GM23248 (cell line): ENCODE data around the gene ZNRF4. TPM values are rescaled to one million over a fixed set of nuclear protein-coding genes. Genes with fewer than 3 reads are reported as not detected.
"Not testable (repeated sequence)": the region's sequence is repeated elsewhere in the genome, so short reads cannot be mapped to it uniquely, and the experiment has no call there.

Experiments used
- DNase-seq: peaks from one replicate; pipeline ENCODE4 v3.0.0-alpha.2; 2015
- H2AFZ ChIP-seq: fragments of 200-600 bp; sonication (generic); 2 replicates; pipeline ENCODE4 v1.6.1; 2016; ENCODE audit warnings: antibody characterized with exemption
- H3F3A ChIP-seq: fragments of 200-600 bp; sonication (generic); 2 replicates; pipeline ENCODE4 v1.6.1; 2016; ENCODE audit warnings: mild to moderate bottlenecking, antibody characterized with exemption, mixed run types; ENCODE audit not compliant: insufficient read depth
- H3K27ac ChIP-seq: fragments of 200-600 bp; sonication (generic); 2 replicates; pipeline ENCODE4 v1.5.1; 2016; ENCODE audit warnings: mild to moderate bottlenecking
- H3K27me3 ChIP-seq: fragments of 200-600 bp; sonication (generic); replicated peaks from 2 replicates; pipeline ENCODE4 v1.6.1; 2016; ENCODE audit warnings: mild to moderate bottlenecking; ENCODE audit not compliant: insufficient read depth
- H3K36me3 ChIP-seq: fragments of 200-600 bp; sonication (generic); 2 replicates; pipeline ENCODE4 v1.6.1; 2016; ENCODE audit warnings: low read depth, mild to moderate bottlenecking
- H3K4me1 ChIP-seq: fragments of 200-600 bp; sonication (generic); 2 replicates; pipeline ENCODE4 v1.6.1; 2016; ENCODE audit warnings: mild to moderate bottlenecking; ENCODE audit not compliant: insufficient read depth
- H3K4me2 ChIP-seq: fragments of 200-600 bp; sonication (generic); one replicate; pipeline ENCODE4 v1.6.1; 2016; ENCODE audit warnings: mild to moderate bottlenecking; ENCODE audit not compliant: unreplicated experiment
- H3K4me3 ChIP-seq: fragments of 200-600 bp; sonication (generic); 2 replicates; pipeline ENCODE4 v1.5.1; 2016; ENCODE audit warnings: mild to moderate bottlenecking
- H3K79me2 ChIP-seq: fragments of 200-600 bp; sonication (generic); 2 replicates; pipeline ENCODE4 v1.6.1; 2016; ENCODE audit warnings: mild to moderate bottlenecking; ENCODE audit not compliant: insufficient read depth
- H3K9ac ChIP-seq: fragments of 200-600 bp; sonication (generic); 2 replicates; pipeline ENCODE4 v1.6.1; 2016; ENCODE audit warnings: mild to moderate bottlenecking
- H3K9me2 ChIP-seq: fragments of 200-600 bp; sonication (generic); 2 replicates; pipeline ENCODE4 v1.6.1; 2016; ENCODE audit warnings: mixed run types, mild to moderate bottlenecking, moderate library complexity; ENCODE audit not compliant: insufficient read depth
- H3K9me3 ChIP-seq: fragments of 200-600 bp; sonication (generic); one replicate; pipeline ENCODE4 v1.6.1; 2017; ENCODE audit warnings: low read depth
- H4K20me1 ChIP-seq: fragments of 200-600 bp; sonication (generic); 2 replicates; pipeline ENCODE4 v1.6.0; 2016; ENCODE audit not compliant: insufficient read depth
- EZH2 ChIP-seq: fragments of 200-600 bp; sonication (generic); IDR thresholded peaks from 2 replicates; pipeline ENCODE4 v1.6.1; 2018; ENCODE audit warnings: antibody characterized with exemption, mild to moderate bottlenecking; ENCODE audit not compliant: insufficient read depth, poor library complexity, severe bottlenecking
- EZH2phosphoT487 ChIP-seq: fragments of 200-600 bp; sonication (generic); IDR thresholded peaks from 2 replicates; pipeline ENCODE4 v1.6.1; 2018; ENCODE audit warnings: antibody characterized with exemption, moderate library complexity, mild to moderate bottlenecking, low read depth; ENCODE audit not compliant: insufficient read depth
- WGBS, 2 experiments: methylation state at CpG; one replicate each; pipeline ENCODE4 v1.1.6; 2015 to 2017; ENCODE audit warnings: low lambda C conversion rate in 2 of 2, low coverage in 1 of 2; ENCODE audit errors: missing lambda C conversion rate in 2 of 2; 5-methylcytosine and 5-hydroxymethylcytosine counted together
- in situ Hi-C: fragments of 300-500 bp; cut with MboI; formaldehyde crosslinking; loops from 2 replicates; pipeline ENCODE4 v1.15.0; 2020
- polyA plus RNA-seq: library from polyadenylated mRNA; unstranded; fragments of >200 nt; fragmentation: Nextera tagmentation; extraction: Ambion mirVana; gene quantifications from 2 replicates; pipeline ENCODE4 v1.2.1, GENCODE V29; 2016
- total RNA-seq: library from RNA; depleted of rRNA; stranded (reverse); fragments of >200 nt; shearing (Covaris generic); gene quantifications from 2 replicates; pipeline ENCODE4 v1.2.3, GENCODE V29; 2014

The ZNRF4 gene
- total and polyA plus RNA-seq, 2 experiments from 2014 or later = not detected

GRCh38 chr19:5436948-5437306 is 18.3 kb upstream of the ZNRF4 start:
- Histone ChIP-seq H3K27ac (no peak overlapping the region; the same call in 1 of the 2 replicates), H3K27me3 (no peaks in the 10 kb centered on the region), H3F3A (peaks cover 22% of the 10 kb centered on the region), H3K36me3 (no peaks in the 10 kb centered on the region), H3K4me1 (peaks cover 22% of the 10 kb centered on the region), H3K9me2 (no peaks in the 10 kb centered on the region), H2AFZ (peak overlapping the region; percentile 63), H3K4me2 (peak overlapping the region; percentile 83), H4K20me1 (no peaks in the 10 kb centered on the region), H3K9me3 (no peaks in the 10 kb centered on the region), H3K9ac (peak overlapping the region; percentile 53; the same call in 1 of the 2 replicates), H3K4me3 (peak overlapping the region; percentile 67), H3K79me2 (no peaks in the 10 kb centered on the region)
- WGBS, 2 experiments = 2 to 4% methylated on average over 15 of the region's 15 CpGs
- in situ Hi-C loops = no loop called here
- no peak for TF ChIP-seq EZH2
- TF ChIP-seq EZH2phosphoT487 = no peak
- no peak for DNase-seq

- H3K9ac ChIP-seq, H3K9me3 ChIP-seq, H3K9me2 ChIP-seq, in situ Hi-C loops, H3K4me2 ChIP-seq, H3K79me2 ChIP-seq, H3K27ac ChIP-seq, H4K20me1 ChIP-seq, H3K4me3 ChIP-seq, H3K27me3 ChIP-seq, H3K36me3 ChIP-seq, DNase-seq, H2AFZ ChIP-seq: not testable (repeated sequence)
- 83% methylated on average over 8 of the region's 8 CpGs for WGBS, 2 experiments
- peaks cover 22% of the 10 kb centered on the region for H3F3A ChIP-seq
- H3K4me1 ChIP-seq = peaks cover 22% of the 10 kb centered on the region
Observed at GRCh38 chr19:5438756-5439155, 16.5 kb upstream of the ZNRF4 start.

GRCh38 chr19:5439452-5439851 is 15.8 kb upstream of the ZNRF4 start:
- in situ Hi-C loops = no loop called here
- H3K79me2 ChIP-seq = no peaks in the 10 kb centered on the region
- no peaks in the 10 kb centered on the region for H3K36me3 ChIP-seq
- H3K27me3 ChIP-seq = no peaks in the 10 kb centered on the region
- no peaks in the 10 kb centered on the region for H3K9me3 ChIP-seq
- H3F3A ChIP-seq = peaks cover 18% of the 10 kb centered on the region
- H3K27ac ChIP-seq = no peak overlapping the region
- peaks cover 15% of the 10 kb centered on the region for H3K4me1 ChIP-seq
- no peak overlapping the region for H2AFZ ChIP-seq
- H3K9me2 ChIP-seq = no peaks in the 10 kb centered on the region
- no peak overlapping the region for H3K4me3 ChIP-seq
- H3K4me2 ChIP-seq = no peak overlapping the region
- DNase-seq = no peak
- H4K20me1 ChIP-seq = no peaks in the 10 kb centered on the region
- H3K9ac ChIP-seq = no peak overlapping the region
- TF ChIP-seq EZH2phosphoT487 = no peak
- TF ChIP-seq EZH2 = no peak

- TF ChIP-seq EZH2phosphoT487 (no peak), EZH2 (no peak)
- no peaks in the 10 kb centered on the region for H3K79me2 ChIP-seq
- peaks cover 8% of the 10 kb centered on the region; the same call in 1 of the 2 replicates for H3K4me1 ChIP-seq
Observed at GRCh38 chr19:5440299-5440698, 14.9 kb upstream of the ZNRF4 start.

GRCh38 chr19:5443723-5444122 is 11.5 kb upstream of the ZNRF4 start:
- Histone ChIP-seq H3K9ac (no peak overlapping the region), H3K4me1 (no peaks in the 10 kb centered on the region), H2AFZ (no peak overlapping the region), H3K4me2 (no peak overlapping the region), H3F3A (peaks cover 6% of the 10 kb centered on the region; the same call in 1 of the 2 replicates), H3K27me3 (no peaks in the 10 kb centered on the region), H3K4me3 (no peak overlapping the region), H3K36me3 (no peaks in the 10 kb centered on the region), H3K9me3 (no peaks in the 10 kb centered on the region), H3K27ac (no peak overlapping the region), H3K9me2 (no peaks in the 10 kb centered on the region), H4K20me1 (no peaks in the 10 kb centered on the region), H3K79me2 (no peaks in the 10 kb centered on the region)
- in situ Hi-C loops = no loop called here
- TF ChIP-seq EZH2 (no peak), EZH2phosphoT487 (no peak)
- WGBS, 2 experiments = 68 to 74% methylated on average over 4 to 5 of the region's 5 CpGs
- no peak for DNase-seq

More at GRCh38 chr19:5440299-5440698, 14.9 kb upstream of the ZNRF4 start:
- H4K20me1 ChIP-seq = no peaks in the 10 kb centered on the region
- no peaks in the 10 kb centered on the region for H3K9me3 ChIP-seq
- no peak overlapping the region for H2AFZ ChIP-seq
- no peak overlapping the region for H3K4me3 ChIP-seq
- peaks cover 12% of the 10 kb centered on the region for H3F3A ChIP-seq
- WGBS, 2 experiments = 4 to 18% methylated on average over 1 of the region's 1 CpG
- no peaks in the 10 kb centered on the region for H3K27me3 ChIP-seq
- in situ Hi-C loops = no loop called here
- DNase-seq = no peak
- no peak overlapping the region for H3K4me2 ChIP-seq
- no peaks in the 10 kb centered on the region for H3K36me3 ChIP-seq
- H3K27ac ChIP-seq = no peak overlapping the region
- H3K9ac ChIP-seq = no peak overlapping the region
- H3K9me2 ChIP-seq = no peaks in the 10 kb centered on the region
